ENCODE measurements around the gene PSTPIP1. TPM values are rescaled to one million over a fixed set of nuclear protein-coding genes. Genes with fewer than 3 reads are reported as not detected.

Gene PSTPIP1
- polyA plus RNA-seq, 1 donor = 2.7 TPM

GRCh38 chr15:77018796-77019505, 24.0 kb downstream of the PSTPIP1 start:
- no peak for DNase-seq (ENCODE audit: low read depth)

- DNase-seq (ENCODE audit: low read depth) = no peak
Observed at GRCh38 chr15:77019521-77020331, 24.8 kb downstream of the PSTPIP1 start.

GRCh38 chr15:77020348-77021087, 25.6 kb downstream of the PSTPIP1 start:
- no peak for DNase-seq (ENCODE audit: low read depth)

- no peak for DNase-seq (ENCODE audit: low read depth)
Observed at GRCh38 chr15:77021088-77021481, 26.2 kb downstream of the PSTPIP1 start.

- no peak for DNase-seq (ENCODE audit: low read depth)
Observed at GRCh38 chr15:77021803-77022381, 27.0 kb downstream of the PSTPIP1 start.

- DNase-seq (ENCODE audit: low read depth) = no peak
Observed at GRCh38 chr15:77022646-77023575, 28.0 kb downstream of the PSTPIP1 start.

GRCh38 chr15:77023576-77024272, 28.8 kb downstream of the PSTPIP1 start:
- no peak for DNase-seq (ENCODE audit: low read depth)

- no peak for DNase-seq (ENCODE audit: low read depth)
Observed at GRCh38 chr15:77024273-77025082, 29.6 kb downstream of the PSTPIP1 start.

- no peak for DNase-seq (ENCODE audit: low read depth)
Observed at GRCh38 chr15:77025083-77025901, 30.4 kb downstream of the PSTPIP1 start.

- DNase-seq (ENCODE audit: low read depth) = no peak
Observed at GRCh38 chr15:77025941-77026411, 31.1 kb downstream of the PSTPIP1 start.

GRCh38 chr15:77026501-77027110, 31.7 kb downstream of the PSTPIP1 start:
- DNase-seq (ENCODE audit: low read depth) = no peak

- no peak for DNase-seq (ENCODE audit: low read depth)
Observed at GRCh38 chr15:77027111-77027696, 32.3 kb downstream of the PSTPIP1 start.

- DNase-seq (ENCODE audit: low read depth) = no peak
Observed at GRCh38 chr15:77027697-77028450, 32.9 kb downstream of the PSTPIP1 start.

- DNase-seq (ENCODE audit: low read depth) = no peak
Observed at GRCh38 chr15:77028451-77029165, 33.7 kb downstream of the PSTPIP1 start.

GRCh38 chr15:77029166-77030047, 34.5 kb downstream of the PSTPIP1 start:
- no peak for DNase-seq (ENCODE audit: low read depth)

Measured in forelimb muscle (tissue), 1 donor.